GM12892 (cell line): Measurements from ENCODE around the gene DNAL4.

Experiments used
- POLR2A ChIP-seq: IDR thresholded peaks from 2 replicates; pipeline ENCODE4 v1.6.1; 2011; ENCODE audit warnings: low read depth, low read length, control low read depth
- POLR2AphosphoS5 ChIP-seq: IDR thresholded peaks from 2 replicates; pipeline ENCODE4 v1.6.1; 2011; ENCODE audit warnings: low read depth, low read length, control low read depth

GRCh38 chr22:38798496-38798895 is 4.6 kb upstream of the DNAL4 start:
- no peak for TF ChIP-seq POLR2A
- TF ChIP-seq POLR2AphosphoS5, result no peak
